Parathyroid adenoma (tissue), 2 donors: ENCODE results near the gene PLXNA2.

Experiments
- H2AFZ ChIP-seq: fragments of 300-600 bp; sonication (generic); one replicate; pipeline ENCODE4 v1.7.0; 2017; ENCODE audit warnings: antibody characterized with exemption, mild to moderate bottlenecking
- H3K27ac ChIP-seq: fragments of 300-600 bp; sonication (generic); one replicate; pipeline ENCODE4 v1.7.0; 2017
- H3K27me3 ChIP-seq: fragments of 300-600 bp; sonication (generic); one replicate; pipeline ENCODE4 v1.7.0; 2017; ENCODE audit warnings: low read length; ENCODE audit not compliant: control insufficient read depth, insufficient read depth
- H3K36me3 ChIP-seq: fragments of 300-600 bp; sonication (generic); one replicate; pipeline ENCODE4 v1.7.0; 2017; ENCODE audit warnings: low read length; ENCODE audit not compliant: control insufficient read depth, insufficient read depth
- H3K4me1 ChIP-seq: fragments of 300-600 bp; sonication (generic); one replicate; pipeline ENCODE4 v1.7.0; 2017; ENCODE audit warnings: control low read depth
- H3K4me2 ChIP-seq: fragments of 300-600 bp; sonication (generic); one replicate; pipeline ENCODE4 v1.7.0; 2017; ENCODE audit warnings: low read length
- H3K4me3 ChIP-seq: fragments of 300-600 bp; sonication (generic); one replicate; pipeline ENCODE4 v1.7.0; 2017; ENCODE audit warnings: low read depth, low read length
- H3K79me2 ChIP-seq: fragments of 300-600 bp; sonication (generic); one replicate; pipeline ENCODE4 v1.7.0; 2017; ENCODE audit warnings: control low read depth
- H3K9ac ChIP-seq: fragments of 300-600 bp; sonication (generic); one replicate; pipeline ENCODE4 v1.7.0; 2017; ENCODE audit warnings: mild to moderate bottlenecking
- H3K9me3 ChIP-seq: fragments of 300-600 bp; sonication (generic); one replicate; pipeline ENCODE4 v1.7.0; 2017; ENCODE audit warnings: low read length; ENCODE audit not compliant: control insufficient read depth
- TF ChIP-seq, protein P1 (sequence below): fragments of 300-600 bp; sonication (generic); IDR thresholded peaks from one replicate; pipeline ENCODE4 v1.7.0; 2017; ENCODE audit warnings: antibody characterized with exemption, mild to moderate bottlenecking
- donor health status: primary hyperparathyroidism.

Gene PLXNA2

DNA sequence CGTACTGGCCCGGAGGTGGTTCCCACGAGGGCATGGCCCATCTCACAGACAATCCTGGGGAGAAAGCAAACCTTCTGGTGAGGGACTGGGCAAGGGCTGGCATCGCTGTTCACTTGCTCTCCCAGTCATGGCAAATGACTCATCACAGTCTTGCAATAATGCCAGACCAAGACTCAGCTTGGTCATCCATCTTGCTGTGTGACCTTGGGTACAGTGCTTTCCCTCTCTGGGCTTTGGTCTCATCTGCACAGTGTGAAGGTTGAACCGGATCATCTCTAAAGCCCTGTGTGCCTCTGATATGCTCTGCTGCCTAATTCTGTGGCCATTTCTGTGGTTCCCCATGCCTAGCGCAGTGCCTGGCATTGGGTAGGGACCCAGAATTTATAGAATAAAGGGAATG lies 189.7 kb downstream of the PLXNA2 start:
- Histone ChIP-seq H2AFZ (no peak overlapping the region), H3K36me3 (no peaks in the 10 kb centered on the region), H3K27me3 (no peaks in the 10 kb centered on the region), H3K4me1 (no peaks in the 10 kb centered on the region), H3K4me3 (no peak overlapping the region), H3K9ac (no peak overlapping the region), H3K27ac (no peak overlapping the region), H3K79me2 (no peaks in the 10 kb centered on the region), H3K9me3 (no peaks in the 10 kb centered on the region), H3K4me2 (no peak overlapping the region)
- TF ChIP-seq, protein P1, sequence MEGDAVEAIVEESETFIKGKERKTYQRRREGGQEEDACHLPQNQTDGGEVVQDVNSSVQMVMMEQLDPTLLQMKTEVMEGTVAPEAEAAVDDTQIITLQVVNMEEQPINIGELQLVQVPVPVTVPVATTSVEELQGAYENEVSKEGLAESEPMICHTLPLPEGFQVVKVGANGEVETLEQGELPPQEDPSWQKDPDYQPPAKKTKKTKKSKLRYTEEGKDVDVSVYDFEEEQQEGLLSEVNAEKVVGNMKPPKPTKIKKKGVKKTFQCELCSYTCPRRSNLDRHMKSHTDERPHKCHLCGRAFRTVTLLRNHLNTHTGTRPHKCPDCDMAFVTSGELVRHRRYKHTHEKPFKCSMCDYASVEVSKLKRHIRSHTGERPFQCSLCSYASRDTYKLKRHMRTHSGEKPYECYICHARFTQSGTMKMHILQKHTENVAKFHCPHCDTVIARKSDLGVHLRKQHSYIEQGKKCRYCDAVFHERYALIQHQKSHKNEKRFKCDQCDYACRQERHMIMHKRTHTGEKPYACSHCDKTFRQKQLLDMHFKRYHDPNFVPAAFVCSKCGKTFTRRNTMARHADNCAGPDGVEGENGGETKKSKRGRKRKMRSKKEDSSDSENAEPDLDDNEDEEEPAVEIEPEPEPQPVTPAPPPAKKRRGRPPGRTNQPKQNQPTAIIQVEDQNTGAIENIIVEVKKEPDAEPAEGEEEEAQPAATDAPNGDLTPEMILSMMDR: no peak

DNA sequence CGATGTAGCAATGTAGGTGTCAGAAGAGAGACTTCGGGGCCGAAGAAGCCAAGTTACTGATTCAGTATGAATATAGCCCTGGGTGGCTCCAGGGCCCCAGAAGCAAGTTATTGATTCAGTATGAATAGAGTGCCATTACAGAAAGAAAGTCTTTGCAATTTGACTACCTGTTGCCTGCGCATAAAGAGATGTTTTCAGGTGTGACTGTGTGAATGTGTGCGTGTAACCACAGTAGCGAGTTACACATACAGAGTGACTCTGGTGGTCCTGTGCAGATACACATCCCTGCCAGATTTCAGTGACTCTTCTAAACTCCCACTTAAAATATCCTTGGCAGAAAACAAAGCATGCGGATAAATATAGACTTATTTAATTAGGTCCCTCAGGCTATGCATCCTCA lies 190.5 kb downstream of the PLXNA2 start:
- Histone ChIP-seq H3K79me2 (no peaks in the 10 kb centered on the region), H3K27ac (no peak overlapping the region), H3K36me3 (no peaks in the 10 kb centered on the region), H3K4me2 (no peak overlapping the region), H3K9me3 (no peaks in the 10 kb centered on the region), H2AFZ (no peak overlapping the region), H3K4me3 (no peak overlapping the region), H3K27me3 (no peaks in the 10 kb centered on the region), H3K9ac (no peak overlapping the region), H3K4me1 (no peaks in the 10 kb centered on the region)
- TF ChIP-seq, protein P1: no peak

DNA sequence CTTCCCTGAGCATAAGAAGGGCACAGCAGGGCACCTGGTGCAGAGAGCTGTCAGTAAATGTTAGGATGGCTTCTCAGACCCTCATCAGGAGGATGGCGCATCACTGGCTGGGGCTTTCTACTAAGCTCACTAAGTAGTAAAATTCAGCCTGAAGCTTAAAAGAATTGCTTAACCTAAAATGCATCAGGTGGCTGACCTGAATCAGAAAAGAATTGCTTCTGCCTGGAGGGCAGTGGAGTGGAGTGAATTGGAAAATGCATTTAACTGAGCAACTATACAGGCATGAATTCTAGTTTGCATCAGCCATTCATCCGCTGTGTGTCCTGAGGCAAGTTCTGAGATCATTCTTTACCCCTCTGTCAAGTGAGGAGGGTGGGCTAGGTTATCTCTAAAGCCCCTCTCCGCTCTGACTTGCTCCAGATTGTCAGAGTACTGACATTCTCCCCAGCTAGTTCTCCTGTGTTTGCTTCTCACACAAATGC lies 191.2 kb downstream of the PLXNA2 start:
- Histone ChIP-seq H3K9ac (no peak overlapping the region), H3K79me2 (no peaks in the 10 kb centered on the region), H3K4me1 (no peaks in the 10 kb centered on the region), H2AFZ (no peak overlapping the region), H3K4me2 (no peak overlapping the region), H3K4me3 (no peak overlapping the region), H3K27me3 (no peaks in the 10 kb centered on the region), H3K9me3 (no peaks in the 10 kb centered on the region), H3K27ac (no peak overlapping the region), H3K36me3 (no peaks in the 10 kb centered on the region)
- TF ChIP-seq, protein P1: no peak

DNA sequence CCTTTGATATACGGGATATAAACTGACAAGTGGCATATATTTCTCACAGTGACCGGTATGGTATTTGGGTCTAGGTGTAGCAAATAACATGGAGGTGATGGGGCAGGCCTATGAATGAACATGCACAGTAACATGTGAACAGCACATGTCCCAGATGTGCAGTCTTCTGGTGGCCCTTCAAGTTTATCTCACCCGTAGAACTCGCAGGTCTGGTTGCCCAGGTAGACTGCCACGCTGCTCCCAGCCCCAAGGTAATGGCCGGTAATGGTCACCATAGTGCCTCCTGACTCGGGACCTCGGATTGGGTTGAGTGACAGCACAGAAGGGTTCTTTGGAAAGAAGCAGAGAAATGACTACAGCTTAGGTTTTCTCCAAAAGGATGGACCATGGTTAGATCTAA lies 192.0 kb downstream of the PLXNA2 start:
- H3K4me3 ChIP-seq: no peak overlapping the region
- H3K27me3 ChIP-seq: no peaks in the 10 kb centered on the region
- TF ChIP-seq, protein P1: no peak
- H3K9me3 ChIP-seq: no peaks in the 10 kb centered on the region
- H3K79me2 ChIP-seq: no peaks in the 10 kb centered on the region
- H3K9ac ChIP-seq: no peak overlapping the region
- no peaks in the 10 kb centered on the region for H3K36me3 ChIP-seq
- no peaks in the 10 kb centered on the region for H3K4me1 ChIP-seq
- no peak overlapping the region for H3K27ac ChIP-seq
- no peak overlapping the region for H3K4me2 ChIP-seq
- no peak overlapping the region for H2AFZ ChIP-seq

DNA sequence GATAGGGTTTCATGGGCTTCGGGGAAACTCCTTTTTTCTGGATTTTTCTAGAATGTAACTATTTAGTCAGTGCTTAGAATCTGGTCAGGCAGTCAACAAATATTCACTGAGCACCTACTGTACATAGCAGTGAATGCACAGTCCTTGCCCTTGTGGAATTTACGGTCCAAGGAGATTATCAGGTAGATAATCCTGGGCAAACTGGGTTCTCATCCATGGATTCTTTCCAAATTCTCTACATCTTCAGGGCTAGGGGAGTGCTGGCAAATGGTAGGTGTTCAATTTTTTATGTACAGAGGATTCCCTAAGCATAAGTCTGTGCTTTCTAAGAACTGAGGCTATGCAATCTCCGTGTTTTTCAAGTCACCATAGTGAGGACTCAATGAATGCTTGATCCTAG lies 192.5 kb downstream of the PLXNA2 start:
- no peak overlapping the region for H3K27ac ChIP-seq
- no peaks in the 10 kb centered on the region for H3K27me3 ChIP-seq
- H3K36me3 ChIP-seq: no peaks in the 10 kb centered on the region
- H3K4me2 ChIP-seq: no peak overlapping the region
- H3K9me3 ChIP-seq: no peaks in the 10 kb centered on the region
- H3K4me1 ChIP-seq: no peaks in the 10 kb centered on the region
- H3K9ac ChIP-seq: no peak overlapping the region
- H3K4me3 ChIP-seq: no peak overlapping the region
- no peak overlapping the region for H2AFZ ChIP-seq
- TF ChIP-seq, protein P1: no peak
- H3K79me2 ChIP-seq: no peaks in the 10 kb centered on the region
